BLaER1 treated with 17β-estradiol and CSF1 and Interleukin-3, amounts not matched to agents 10 nM and 100 nM (cell line): ENCODE results near the gene DOK1.

Experiments used
- H3K27ac ChIP-seq, 11 experiments: shearing (Covaris generic); formaldehyde crosslinking; 2 replicates each; pipeline ENCODE4 v1.8.1; 2022
- H3K27me3 ChIP-seq, 11 experiments: shearing (Covaris generic); formaldehyde crosslinking; 2 replicates each; pipeline ENCODE4 v1.8.1; 2022
- H3K36me3 ChIP-seq, 11 experiments: shearing (Covaris generic); formaldehyde crosslinking; 2 replicates each; pipeline ENCODE4 v1.8.1; 2022
- H3K4me1 ChIP-seq, 10 experiments: shearing (Covaris generic); formaldehyde crosslinking; 2 replicates each; pipeline ENCODE4 v1.8.1; 2022
- H3K4me2 ChIP-seq, 11 experiments: shearing (Covaris generic); formaldehyde crosslinking; 2 replicates each; pipeline ENCODE4 v1.8.1; 2022
- H3K4me3 ChIP-seq, 10 experiments: shearing (Covaris generic); formaldehyde crosslinking; 2 replicates each; pipeline ENCODE4 v1.8.1; 2022
- H3K9ac ChIP-seq, 11 experiments: shearing (Covaris generic); formaldehyde crosslinking; 2 replicates each; pipeline ENCODE4 v1.8.1; 2022
- H3K9me3 ChIP-seq, 11 experiments: shearing (Covaris generic); formaldehyde crosslinking; replicated peaks in 1 of 11; 2 replicates each; pipeline ENCODE4 v1.8.1; 2022
- H4K20me1 ChIP-seq, 11 experiments: shearing (Covaris generic); formaldehyde crosslinking; 2 replicates each; pipeline ENCODE4 v1.8.1; 2022
- Cebpa-rat ChIP-seq, 11 experiments: shearing (Covaris generic); IDR thresholded peaks; 2 replicates each; pipeline ENCODE4 v1.8.1; 2022

Gene DOK1

DNA sequence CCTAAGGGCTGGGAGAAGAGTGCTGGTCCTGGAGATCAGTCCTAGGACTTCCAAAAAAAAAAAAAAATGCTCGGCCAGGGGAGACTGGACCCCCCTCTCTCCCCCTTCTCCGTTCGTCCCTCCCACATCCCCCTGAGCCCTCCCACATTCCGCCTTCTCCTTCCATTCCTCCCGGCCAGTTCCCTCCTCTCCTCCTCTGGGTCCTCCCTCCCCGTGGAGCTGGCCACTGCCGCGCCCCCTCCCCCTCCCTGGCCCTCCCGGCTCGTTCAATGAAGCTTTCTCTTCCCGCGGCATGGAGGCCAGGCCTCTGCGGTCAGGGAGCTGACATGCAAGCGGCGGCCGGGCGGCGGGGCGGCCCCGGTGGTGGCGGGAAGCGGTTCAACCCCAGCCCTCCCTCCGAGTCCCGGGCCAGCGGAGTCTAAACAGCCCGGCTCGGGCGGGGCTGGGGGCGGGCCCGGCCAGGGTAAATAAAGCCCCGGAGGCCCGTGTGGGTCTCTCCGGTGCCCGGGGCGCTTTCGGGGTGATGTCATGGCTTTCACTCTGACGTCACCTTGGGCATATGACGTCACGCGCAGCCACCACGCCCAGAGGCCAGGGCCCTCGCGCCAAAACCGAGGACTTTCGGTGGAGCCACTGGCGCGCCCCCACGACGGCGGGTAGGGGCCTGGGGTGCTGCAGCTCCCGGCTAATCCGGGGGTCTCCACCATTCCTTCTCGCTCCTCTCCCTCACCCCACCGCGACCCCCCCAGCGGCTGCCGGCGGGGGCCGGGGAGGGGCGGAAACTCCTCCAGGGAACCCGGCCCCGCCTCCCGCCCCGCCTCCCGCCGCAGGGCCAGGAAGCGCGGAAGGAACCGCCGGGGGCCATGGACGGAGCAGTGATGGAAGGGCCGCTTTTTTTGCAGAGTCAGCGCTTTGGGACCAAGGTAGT, at the start of gene DOK1, which contains the start of gene LOXL3:
Gene DOK1, plus strand, starts transcription at position 829 of the 928 bp plus-strand sequence. Its CDS starts 35 bp downstream, at position 864.
Gene LOXL3, minus strand, starts transcription at position 51 of the 928 bp plus-strand sequence. CDS start 1,308 bp downstream, outside the sequence.
- peaks cover 34 to 57% (median 44%) of the 10 kb centered on the region in 10 experiments for H3K4me1 ChIP-seq

DNA sequence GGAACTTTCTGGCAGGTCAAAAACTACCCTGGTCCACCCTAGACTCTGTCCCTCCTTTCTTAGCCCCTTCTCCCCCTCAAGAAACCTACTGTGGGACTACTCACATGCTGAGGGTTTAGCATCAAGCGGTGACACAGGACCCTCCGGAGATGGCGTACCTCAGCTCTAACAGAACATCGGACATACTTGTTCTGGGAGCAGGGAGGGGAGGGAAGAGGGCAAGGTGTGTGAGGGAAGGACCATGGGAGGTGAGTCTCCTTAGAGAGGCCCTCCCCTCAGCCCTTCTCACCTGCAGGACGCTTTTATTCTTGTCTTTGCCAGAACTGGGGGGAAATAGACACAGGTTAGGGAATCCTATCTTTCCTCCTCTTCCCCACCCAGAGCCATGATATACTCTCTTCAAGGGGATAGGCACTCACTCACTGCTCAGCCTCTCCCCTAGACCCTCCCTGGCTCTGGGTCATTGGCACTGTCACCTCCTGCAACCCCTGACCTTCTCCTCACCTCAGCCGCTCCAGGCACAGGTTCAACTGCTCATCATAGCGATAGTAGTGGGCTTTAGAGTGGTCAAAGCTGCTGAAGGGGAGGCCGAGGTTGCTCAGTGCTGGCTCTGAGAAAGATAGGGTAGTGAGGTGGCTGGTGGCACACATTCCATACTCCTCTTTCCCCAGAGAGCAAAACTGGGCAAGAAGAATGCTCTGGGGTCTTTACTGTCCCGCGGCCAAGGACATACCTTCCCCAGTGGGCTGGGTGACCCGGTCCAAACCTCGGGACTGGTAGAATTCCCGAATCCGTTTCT, 48.9 kb upstream of the DOK1 start:
- no peak for TF ChIP-seq Cebpa-rat (IDR thresholded peaks at IDR 0.05)
- H3K27ac ChIP-seq: no peak overlapping the region
- H3K9me3 ChIP-seq: no peaks in the 10 kb centered on the region
- peaks cover 49 to 83% (median 79%) of the 10 kb centered on the region in 11 experiments for H3K27me3 ChIP-seq
- peak overlapping the region in 7 of 10 experiments; percentile 19 to 80 (median 73); a peak in 11 of 20 replicates for H3K4me3 ChIP-seq
- peak overlapping the region in 4 of 11 experiments; percentile 15 to 96 (median 40); a peak in 3 of 22 replicates for H3K9ac ChIP-seq
- H3K4me1 ChIP-seq: peaks cover 28 to 61% (median 42%) of the 10 kb centered on the region in 10 experiments
- H4K20me1 ChIP-seq: peaks cover 0 to 28% (median 5%) of the 10 kb centered on the region in 11 experiments; a peak in 9 of 22 replicates
- peaks cover 11 to 24% (median 18%) of the 10 kb centered on the region in 11 experiments; a peak in 21 of 22 replicates for H3K36me3 ChIP-seq
- peak overlapping the region; percentile 81 to 100 (median 95) for H3K4me2 ChIP-seq

More for the DNA sequence above, at the start of gene DOK1, which contains the start of gene LOXL3:
- Histone ChIP-seq H3K36me3 (peaks cover 0 to 59% (median 21%) of the 10 kb centered on the region in 11 experiments; a peak in 21 of 22 replicates), H3K4me3 (peak within 1 kb of the TSS; percentile 78 to 97 (median 86)), H3K4me2 (peak within 1 kb of the TSS; percentile 91 to 100 (median 98)), H3K9ac (peak within 1 kb of the TSS; percentile 83 to 93 (median 86)), H4K20me1 (peaks cover 0 to 23% (median 12%) of the 10 kb centered on the region in 11 experiments; a peak in 11 of 22 replicates), H3K27me3 (peaks cover 22 to 31% (median 27%) of the 10 kb centered on the region in 11 experiments), H3K27ac (peak within 1 kb of the TSS; percentile 81 to 92 (median 83)), H3K9me3 (peaks cover 9 to 16% (median 12%) of the 10 kb centered on the region in 11 experiments)
- no peak for TF ChIP-seq Cebpa-rat (IDR thresholded peaks at IDR 0.05)

DNA sequence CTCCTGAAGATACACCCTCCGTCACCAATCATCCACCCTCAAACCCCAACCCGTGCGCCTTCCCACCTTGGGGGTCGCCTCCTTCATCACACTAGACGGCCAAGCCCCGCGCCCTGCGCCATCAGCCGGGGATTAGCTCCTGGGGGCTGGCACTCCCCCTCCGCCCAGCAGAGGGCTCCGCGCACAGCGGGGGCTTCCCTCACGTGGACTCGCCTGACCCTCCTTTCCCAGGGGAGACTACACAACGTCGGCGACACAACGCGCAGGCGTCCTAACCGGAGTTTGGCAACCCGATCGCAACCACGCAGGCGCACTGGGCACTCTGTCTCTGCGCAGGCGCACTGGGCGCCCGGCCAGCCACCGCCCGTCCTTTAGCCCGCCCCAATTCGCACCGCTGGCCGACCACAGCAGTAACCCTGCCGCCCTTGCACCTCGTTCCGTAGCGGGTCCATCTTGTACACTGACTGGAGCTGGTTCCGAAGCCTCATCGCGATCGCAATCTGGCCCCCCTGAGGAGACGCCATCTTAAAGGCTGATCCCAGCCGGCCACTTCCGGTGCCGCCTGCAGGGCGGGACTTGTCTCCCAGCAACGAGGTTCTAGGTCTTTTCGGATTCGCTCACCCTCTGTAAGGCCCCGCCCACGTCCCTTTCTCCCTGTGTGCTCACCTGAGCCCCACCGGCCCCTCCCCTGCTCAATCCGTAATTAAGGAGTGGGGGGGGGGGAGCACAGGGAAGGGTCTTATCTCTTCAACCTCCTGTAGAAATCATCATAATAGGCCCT, 47.2 kb upstream of the DOK1 start, which contains the start of gene PCGF1:
Gene PCGF1, minus strand, starts transcription at position 551 of the 781 bp plus-strand sequence. Its CDS starts 27 bp downstream, at position 524.
- peak in 3 of 11 experiments; percentile 17 to 71 (median 19); a peak in 2 of 22 replicates for TF ChIP-seq Cebpa-rat (IDR thresholded peaks at IDR 0.05)
- H3K36me3 ChIP-seq: peaks cover 11 to 24% (median 18%) of the 10 kb centered on the region in 11 experiments; a peak in 21 of 22 replicates
- H3K9me3 ChIP-seq: no peaks in the 10 kb centered on the region
- H3K27ac ChIP-seq: peak within 1 kb of the TSS; percentile 95 to 98 (median 97)
- peaks cover 28 to 55% (median 41%) of the 10 kb centered on the region in 10 experiments for H3K4me1 ChIP-seq
- peak within 1 kb of the TSS; percentile 92 to 98 (median 95) for H3K9ac ChIP-seq
- H4K20me1 ChIP-seq: peaks cover 0 to 13% (median 0%) of the 10 kb centered on the region in 11 experiments; a peak in 6 of 22 replicates
- peak within 1 kb of the TSS; percentile 67 to 80 (median 73) for H3K4me3 ChIP-seq
- H3K27me3 ChIP-seq: peaks cover 49 to 83% (median 79%) of the 10 kb centered on the region in 11 experiments
- peak within 1 kb of the TSS; percentile 81 to 100 (median 95) for H3K4me2 ChIP-seq

DNA sequence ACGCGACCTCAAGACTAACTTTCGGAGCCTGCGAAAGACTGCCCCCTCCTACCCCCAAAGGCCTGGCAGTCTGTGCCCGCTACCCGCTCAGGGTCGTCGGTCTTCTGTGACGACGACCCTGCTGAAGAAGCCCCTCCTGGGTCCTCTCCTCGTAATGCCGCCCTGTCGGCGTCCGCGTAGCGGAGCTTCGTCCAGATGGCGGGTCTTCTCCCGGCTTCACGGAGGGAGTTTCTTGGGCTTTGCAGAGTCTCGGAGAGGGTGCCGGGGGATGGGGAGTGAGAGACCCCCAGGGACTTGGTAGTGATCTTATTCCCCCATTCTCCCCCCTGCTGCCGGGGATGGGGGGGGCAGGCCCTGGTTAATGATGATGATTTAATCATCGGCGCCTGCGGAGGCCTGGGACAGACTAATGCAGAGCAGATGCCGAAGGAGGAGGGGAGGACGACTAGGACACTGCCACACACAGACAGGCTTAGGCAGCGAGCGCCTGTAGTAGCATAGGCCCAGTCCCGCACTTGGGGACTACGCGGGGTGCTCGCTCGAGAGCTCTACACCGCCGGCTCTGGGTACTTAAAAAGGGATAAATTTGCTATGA, 46.5 kb upstream of the DOK1 start:
- peak overlapping the region; percentile 95 to 98 (median 97) for H3K27ac ChIP-seq
- peaks cover 28 to 48% (median 34%) of the 10 kb centered on the region in 10 experiments for H3K4me1 ChIP-seq
- no peak for TF ChIP-seq Cebpa-rat (IDR thresholded peaks at IDR 0.05)
- H4K20me1 ChIP-seq: peaks cover 0 to 8% (median 0%) of the 10 kb centered on the region in 11 experiments; a peak in 7 of 22 replicates
- H3K36me3 ChIP-seq: peaks cover 11 to 24% (median 18%) of the 10 kb centered on the region in 11 experiments; a peak in 21 of 22 replicates
- H3K9me3 ChIP-seq: peaks cover 0 to 4% (median 0%) of the 10 kb centered on the region in 11 experiments; a peak in 1 of 22 replicates
- peak overlapping the region; percentile 92 to 98 (median 95) for H3K9ac ChIP-seq
- H3K4me3 ChIP-seq: peak overlapping the region; percentile 67 to 80 (median 73)
- H3K4me2 ChIP-seq: peak overlapping the region; percentile 81 to 98 (median 94)
- peaks cover 49 to 83% (median 79%) of the 10 kb centered on the region in 11 experiments for H3K27me3 ChIP-seq

DNA sequence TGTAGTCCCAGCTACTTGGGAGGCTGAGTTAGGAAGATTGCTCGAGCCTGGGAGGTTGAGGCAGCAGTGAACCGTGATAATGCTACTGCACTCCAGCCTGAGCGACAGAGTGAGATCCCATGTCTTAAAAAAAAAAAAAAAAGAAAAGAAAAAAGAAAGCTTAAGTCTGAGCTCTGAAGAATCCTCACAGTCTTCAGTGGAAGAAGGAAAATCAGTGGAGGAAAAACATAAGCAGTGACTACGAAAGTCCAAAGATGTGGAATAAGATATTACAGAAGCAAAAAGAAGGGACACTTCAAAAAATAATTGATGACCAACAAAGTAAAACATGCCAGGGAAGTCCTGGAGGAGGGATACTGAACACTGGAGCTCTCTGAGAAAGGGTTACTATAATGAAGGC, 44.2 kb upstream of the DOK1 start:
- no peak overlapping the region for H3K4me2 ChIP-seq
- peaks cover 58 to 83% (median 79%) of the 10 kb centered on the region in 11 experiments for H3K27me3 ChIP-seq
- peaks cover 0 to 17% (median 5%) of the 10 kb centered on the region in 11 experiments; a peak in 12 of 22 replicates for H3K9me3 ChIP-seq
- H3K36me3 ChIP-seq: peaks cover 7 to 13% (median 8%) of the 10 kb centered on the region in 11 experiments; a peak in 21 of 22 replicates
- H4K20me1 ChIP-seq: peaks cover 0 to 26% (median 17%) of the 10 kb centered on the region in 11 experiments; a peak in 16 of 22 replicates
- H3K4me1 ChIP-seq: peaks cover 28 to 42% (median 34%) of the 10 kb centered on the region in 10 experiments
- H3K4me3 ChIP-seq: no peak overlapping the region
- TF ChIP-seq Cebpa-rat (IDR thresholded peaks at IDR 0.05): no peak
- no peak overlapping the region for H3K27ac ChIP-seq
- no peak overlapping the region for H3K9ac ChIP-seq

DNA sequence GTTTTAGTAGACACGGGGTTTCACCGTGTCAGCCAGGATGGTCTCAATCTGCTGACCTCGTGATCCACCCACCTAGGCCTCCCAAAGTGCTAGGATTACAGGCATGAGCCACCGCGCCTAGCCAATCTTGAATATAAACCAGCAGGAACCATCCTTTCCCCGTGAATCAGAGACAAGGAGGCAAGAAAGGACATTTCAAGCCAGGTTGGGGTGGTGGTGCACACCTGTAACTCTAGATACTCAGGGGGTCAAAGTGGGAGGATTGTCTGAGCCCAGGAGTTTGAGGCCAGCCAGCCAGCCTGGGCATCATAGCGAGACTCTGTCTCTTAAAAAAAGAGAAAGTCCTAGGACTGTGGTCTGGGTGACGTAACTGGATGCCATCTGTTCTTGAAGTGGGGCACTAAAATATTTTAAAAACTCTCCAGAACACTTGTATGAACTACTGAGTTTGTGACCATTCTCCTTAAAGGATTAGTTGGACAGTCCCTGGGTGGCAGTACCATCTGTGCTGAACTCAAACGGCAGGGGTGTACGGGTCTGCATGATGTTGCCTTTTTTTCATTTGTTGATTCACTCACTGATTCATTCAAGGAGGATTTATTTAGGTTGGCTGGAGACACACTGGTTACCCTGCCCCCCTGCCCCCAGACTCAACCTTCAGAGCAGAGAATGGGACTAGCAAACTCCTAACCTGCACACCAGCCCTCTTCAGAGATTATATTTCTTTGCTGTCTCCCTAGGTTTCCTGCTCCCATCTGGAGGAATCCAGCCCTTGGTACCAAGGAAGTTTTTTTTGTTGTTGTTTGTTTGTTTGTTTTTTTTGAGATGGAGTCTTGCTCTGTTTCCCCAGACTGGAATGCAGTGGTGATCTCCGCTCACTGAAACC, 43.2 kb upstream of the DOK1 start:
- Histone ChIP-seq H3K9ac (no peak overlapping the region), H4K20me1 (peaks cover 0 to 35% (median 23%) of the 10 kb centered on the region in 11 experiments; a peak in 15 of 22 replicates), H3K4me3 (no peak overlapping the region), H3K9me3 (peaks cover 4 to 28% (median 15%) of the 10 kb centered on the region in 11 experiments; a peak in 15 of 22 replicates), H3K36me3 (peaks cover 0 to 3% (median 0%) of the 10 kb centered on the region in 11 experiments; a peak in 4 of 22 replicates), H3K27me3 (peaks cover 69 to 86% (median 83%) of the 10 kb centered on the region in 11 experiments), H3K4me1 (peaks cover 17 to 34% (median 23%) of the 10 kb centered on the region in 10 experiments), H3K4me2 (no peak overlapping the region), H3K27ac (no peak overlapping the region)
- no peak for TF ChIP-seq Cebpa-rat (IDR thresholded peaks at IDR 0.05)
